ENCODE measurements around the gene RSPH9. TPM values are rescaled to one million over a fixed set of nuclear protein-coding genes. Genes with fewer than 3 reads are reported as not detected.
"Not testable (repeated sequence)": the region's sequence is repeated elsewhere in the genome, so short reads cannot be mapped to it uniquely, and the experiment has no call there.

RSPH9 gene
- total RNA-seq, 1 experiment from 2014 or later: 0.28 TPM

DNA sequence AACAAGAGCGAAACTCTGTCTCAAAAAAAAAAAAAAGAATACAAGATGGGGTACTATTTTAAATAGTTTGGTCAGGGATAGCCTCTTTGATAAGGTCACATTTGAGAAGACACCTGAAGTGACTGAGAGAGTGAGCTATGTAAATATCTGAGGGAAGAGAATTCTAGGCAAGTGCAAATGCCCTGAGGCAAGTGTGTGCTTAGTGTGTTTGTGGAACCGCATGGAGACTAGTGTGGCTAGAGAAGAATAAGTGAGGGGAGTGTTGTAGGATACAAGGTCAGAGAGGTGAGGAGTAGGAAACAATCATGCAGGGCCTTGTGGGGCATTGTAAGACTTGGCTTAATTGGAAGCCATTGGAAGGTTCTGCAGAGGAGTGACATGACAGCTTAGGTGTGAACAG lies 3.4 kb downstream of the RSPH9 start:
- H3K27me3 ChIP-seq (ENCODE audit: control insufficient read depth, insufficient read depth, low read length): no peaks in the 10 kb centered on the region
- no peaks in the 10 kb centered on the region for H3K9me3 ChIP-seq (ENCODE audit: control insufficient read depth, insufficient read depth, low read depth, low read length)
- BruUV-seq (replicated peaks): no TSS peak
- H3K4me1 ChIP-seq (ENCODE audit: control insufficient read depth, insufficient read depth, low read length): peaks cover 2% of the 10 kb centered on the region; the same call in 1 of the 2 replicates
- ATAC-seq: no peak
- H3K36me3 ChIP-seq (ENCODE audit: control insufficient read depth, insufficient read depth, low read length): no peaks in the 10 kb centered on the region
- in situ Hi-C loops (cut with HindIII; ENCODE audit: low pct_unique_long_range_greater_than_20kb, low sequenced_read_pairs): no loop called here
- DNase-seq (ENCODE audit: low read depth, low spot score): no peak
- TF ChIP-seq POLR2AphosphoS5 (IDR thresholded peaks at IDR 0.05; ENCODE audit: low read depth, low read length): no peak
- POLR2A ChIA-PET: no interaction called here
- no peak overlapping the region for H3K4me3 ChIP-seq (ENCODE audit: low read depth in 2 of 2, low read length in 2 of 2)
- intact Hi-C loops (cut with micrococcal nuclease; ENCODE audit: unreplicated experiment): no loop called here
- H3K27ac ChIP-seq (ENCODE audit: low read length): no peak overlapping the region
- CTCF ChIA-PET: no interaction called here

DNA sequence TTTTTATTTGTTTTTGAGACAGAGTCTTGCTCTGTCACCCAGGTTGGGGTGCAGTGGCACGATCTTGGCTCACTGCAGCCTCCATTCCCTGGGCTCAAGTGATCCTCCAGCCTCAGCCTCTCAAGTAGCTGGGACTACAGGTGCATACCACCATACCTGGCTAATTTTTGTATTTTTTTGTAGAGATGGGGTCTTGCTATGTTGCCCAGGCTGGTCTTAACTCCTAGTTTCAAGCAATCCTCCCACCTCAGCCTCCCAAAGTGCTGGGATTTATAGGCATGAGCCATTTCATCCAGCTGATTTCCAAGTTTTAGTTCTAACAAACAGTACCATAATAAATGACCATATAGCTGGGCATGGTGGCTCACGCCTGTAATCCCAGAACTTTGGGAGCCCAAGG lies 8.0 kb downstream of the RSPH9 start:
- ATAC-seq; BruUV-seq (replicated peaks); in situ Hi-C loops (cut with HindIII; ENCODE audit: low pct_unique_long_range_greater_than_20kb, low sequenced_read_pairs); DNase-seq (ENCODE audit: low read depth, low spot score); intact Hi-C loops (cut with micrococcal nuclease; ENCODE audit: unreplicated experiment); H3K4me3 ChIP-seq (ENCODE audit: low read depth in 2 of 2, low read length in 2 of 2); CTCF ChIA-PET; H3K36me3 ChIP-seq (ENCODE audit: control insufficient read depth, insufficient read depth, low read length); POLR2A ChIA-PET; H3K9me3 ChIP-seq (ENCODE audit: control insufficient read depth, insufficient read depth, low read depth, low read length); H3K27me3 ChIP-seq (ENCODE audit: control insufficient read depth, insufficient read depth, low read length); H3K27ac ChIP-seq (ENCODE audit: low read length); H3K4me1 ChIP-seq (ENCODE audit: control insufficient read depth, insufficient read depth, low read length): not testable (repeated sequence)

DNA sequence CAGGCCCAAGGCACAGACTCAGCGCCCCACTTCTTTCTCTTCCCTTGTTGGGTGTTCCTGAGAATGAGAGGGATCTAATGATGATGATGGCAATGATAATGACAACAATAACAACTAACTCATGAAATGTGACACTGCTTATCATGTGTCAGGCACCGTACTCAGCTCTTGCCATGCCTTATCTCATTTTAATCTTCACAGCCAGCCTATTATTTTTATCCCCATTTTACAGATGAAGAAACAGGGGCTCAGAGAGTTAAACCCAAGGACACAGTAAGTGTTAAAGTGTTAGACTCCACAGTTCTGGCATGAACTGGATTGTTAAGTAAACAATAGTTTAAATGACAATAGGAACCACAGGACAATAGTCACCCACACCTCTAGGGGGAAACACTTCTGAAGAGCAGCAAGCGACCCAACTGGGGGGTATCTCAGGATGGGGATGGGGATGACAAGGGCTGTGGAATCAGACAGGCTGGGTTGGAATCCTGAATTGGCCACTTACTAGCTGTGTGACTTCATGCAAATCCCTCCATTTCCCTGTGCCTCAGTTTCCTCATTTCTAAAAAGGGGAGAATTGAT lies 12.5 kb downstream of the RSPH9 start:
- CTCF ChIA-PET: no interaction called here

More for the DNA sequence above, 12.5 kb downstream of the RSPH9 start:
- H3K4me3 ChIP-seq (ENCODE audit: low read depth in 2 of 2, low read length in 2 of 2): no peak overlapping the region
- DNase-seq (ENCODE audit: low read depth, low spot score): no peak
- BruUV-seq (replicated peaks): no TSS peak
- H3K36me3 ChIP-seq (ENCODE audit: control insufficient read depth, insufficient read depth, low read length): no peaks in the 10 kb centered on the region
- no peaks in the 10 kb centered on the region for H3K27me3 ChIP-seq (ENCODE audit: control insufficient read depth, insufficient read depth, low read length)
- intact Hi-C loops (cut with micrococcal nuclease; ENCODE audit: unreplicated experiment) (no loop called here), in situ Hi-C loops (cut with HindIII; ENCODE audit: low pct_unique_long_range_greater_than_20kb, low sequenced_read_pairs) (no loop called here)
- TF ChIP-seq POLR2AphosphoS5 (IDR thresholded peaks at IDR 0.05; ENCODE audit: low read depth, low read length) (no peak), TCF7L2 (IDR thresholded peaks at IDR 0.05; ENCODE audit: low read depth, low read length) (no peak), SIN3A (IDR thresholded peaks at IDR 0.05; ENCODE audit: borderline replicate concordance, insufficient read depth, low read depth, low read length) (no peak)
- TF ChIP-seq, protein P1, sequence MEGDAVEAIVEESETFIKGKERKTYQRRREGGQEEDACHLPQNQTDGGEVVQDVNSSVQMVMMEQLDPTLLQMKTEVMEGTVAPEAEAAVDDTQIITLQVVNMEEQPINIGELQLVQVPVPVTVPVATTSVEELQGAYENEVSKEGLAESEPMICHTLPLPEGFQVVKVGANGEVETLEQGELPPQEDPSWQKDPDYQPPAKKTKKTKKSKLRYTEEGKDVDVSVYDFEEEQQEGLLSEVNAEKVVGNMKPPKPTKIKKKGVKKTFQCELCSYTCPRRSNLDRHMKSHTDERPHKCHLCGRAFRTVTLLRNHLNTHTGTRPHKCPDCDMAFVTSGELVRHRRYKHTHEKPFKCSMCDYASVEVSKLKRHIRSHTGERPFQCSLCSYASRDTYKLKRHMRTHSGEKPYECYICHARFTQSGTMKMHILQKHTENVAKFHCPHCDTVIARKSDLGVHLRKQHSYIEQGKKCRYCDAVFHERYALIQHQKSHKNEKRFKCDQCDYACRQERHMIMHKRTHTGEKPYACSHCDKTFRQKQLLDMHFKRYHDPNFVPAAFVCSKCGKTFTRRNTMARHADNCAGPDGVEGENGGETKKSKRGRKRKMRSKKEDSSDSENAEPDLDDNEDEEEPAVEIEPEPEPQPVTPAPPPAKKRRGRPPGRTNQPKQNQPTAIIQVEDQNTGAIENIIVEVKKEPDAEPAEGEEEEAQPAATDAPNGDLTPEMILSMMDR (IDR thresholded peaks at IDR 0.05): no peak
- TF ChIP-seq, protein P2, sequence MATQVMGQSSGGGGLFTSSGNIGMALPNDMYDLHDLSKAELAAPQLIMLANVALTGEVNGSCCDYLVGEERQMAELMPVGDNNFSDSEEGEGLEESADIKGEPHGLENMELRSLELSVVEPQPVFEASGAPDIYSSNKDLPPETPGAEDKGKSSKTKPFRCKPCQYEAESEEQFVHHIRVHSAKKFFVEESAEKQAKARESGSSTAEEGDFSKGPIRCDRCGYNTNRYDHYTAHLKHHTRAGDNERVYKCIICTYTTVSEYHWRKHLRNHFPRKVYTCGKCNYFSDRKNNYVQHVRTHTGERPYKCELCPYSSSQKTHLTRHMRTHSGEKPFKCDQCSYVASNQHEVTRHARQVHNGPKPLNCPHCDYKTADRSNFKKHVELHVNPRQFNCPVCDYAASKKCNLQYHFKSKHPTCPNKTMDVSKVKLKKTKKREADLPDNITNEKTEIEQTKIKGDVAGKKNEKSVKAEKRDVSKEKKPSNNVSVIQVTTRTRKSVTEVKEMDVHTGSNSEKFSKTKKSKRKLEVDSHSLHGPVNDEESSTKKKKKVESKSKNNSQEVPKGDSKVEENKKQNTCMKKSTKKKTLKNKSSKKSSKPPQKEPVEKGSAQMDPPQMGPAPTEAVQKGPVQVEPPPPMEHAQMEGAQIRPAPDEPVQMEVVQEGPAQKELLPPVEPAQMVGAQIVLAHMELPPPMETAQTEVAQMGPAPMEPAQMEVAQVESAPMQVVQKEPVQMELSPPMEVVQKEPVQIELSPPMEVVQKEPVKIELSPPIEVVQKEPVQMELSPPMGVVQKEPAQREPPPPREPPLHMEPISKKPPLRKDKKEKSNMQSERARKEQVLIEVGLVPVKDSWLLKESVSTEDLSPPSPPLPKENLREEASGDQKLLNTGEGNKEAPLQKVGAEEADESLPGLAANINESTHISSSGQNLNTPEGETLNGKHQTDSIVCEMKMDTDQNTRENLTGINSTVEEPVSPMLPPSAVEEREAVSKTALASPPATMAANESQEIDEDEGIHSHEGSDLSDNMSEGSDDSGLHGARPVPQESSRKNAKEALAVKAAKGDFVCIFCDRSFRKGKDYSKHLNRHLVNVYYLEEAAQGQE (IDR thresholded peaks at IDR 0.05; ENCODE audit: insufficient read depth in 1 of 2, low read depth in 2 of 2, low read length in 1 of 2): no peak
- H3K27ac ChIP-seq (ENCODE audit: low read length): no peak overlapping the region
- no peak for ATAC-seq
- POLR2A ChIA-PET: no interaction called here
- H3K9me3 ChIP-seq (ENCODE audit: control insufficient read depth, insufficient read depth, low read depth, low read length): no peaks in the 10 kb centered on the region
- no peaks in the 10 kb centered on the region for H3K4me1 ChIP-seq (ENCODE audit: control insufficient read depth, insufficient read depth, low read length)
